HG03432 (cell line): ENCODE measurements around the gene SLC46A1.

ENCODE experiments used
- ATAC-seq: cut with Tn5 transposase; IDR thresholded peaks from one replicate; pipeline ENCODE4 v1.9.1; 2021; ENCODE audit warnings: mild to moderate bottlenecking, moderate library complexity; ENCODE audit not compliant: unreplicated experiment

Gene SLC46A1

GRCh38 chr17:28363186-28363585 is 42.8 kb downstream of the SLC46A1 start:
- no peak for ATAC-seq

GRCh38 chr17:28357901-28358197 is 48.2 kb downstream of the SLC46A1 start:
- ATAC-seq = no peak

GRCh38 chr17:28357061-28357900 is 48.7 kb downstream of the SLC46A1 start, which contains the start of gene POLDIP2:
Gene POLDIP2 (minus strand): TSS chr17:28357527. CDS start chr17:28357448, 79 bp downstream.
- ATAC-seq = peak; percentile 97

- no peak for ATAC-seq
Observed at GRCh38 chr17:28350271-28350670, 55.7 kb downstream of the SLC46A1 start.

- ATAC-seq = no peak
Observed at GRCh38 chr17:28348979-28349378, 57.0 kb downstream of the SLC46A1 start.

GRCh38 chr17:28347261-28347891 is 58.6 kb downstream of the SLC46A1 start:
- no peak for ATAC-seq

GRCh38 chr17:28346746-28347246 is 59.2 kb downstream of the SLC46A1 start:
- no peak for ATAC-seq

- ATAC-seq = no peak
Observed at GRCh38 chr17:28346199-28346580, 59.8 kb downstream of the SLC46A1 start.

- ATAC-seq = no peak
Observed at GRCh38 chr17:28345419-28346198, 60.4 kb downstream of the SLC46A1 start.
